Keratinocyte (primary cell): ENCODE data around the gene ELMO2. TPM values are rescaled to one million over a fixed set of nuclear protein-coding genes. Genes with fewer than 3 reads are reported as not detected.
A peak's percentile ranks its signal among the peaks of the same experiment; 100 is the strongest.

Experiments used
- DNase-seq: peaks from one replicate; pipeline ENCODE4 v3.0.0-alpha.2; 2011; ENCODE audit warnings: low read depth, missing footprints, low spot score
- FAIRE-seq: peaks from 2 replicates; lab custom pipeline; 2011; peaks lifted over from hg19 to GRCh38; lab: Jason Lieb, UNC
- H2AFZ ChIP-seq: 2 replicates; pipeline ENCODE4 v1.6.0; 2012; ENCODE audit warnings: low read length, control low read depth, inconsistent platforms; ENCODE audit not compliant: control insufficient read depth
- H3K27ac ChIP-seq: 2 replicates; pipeline ENCODE4 v1.5.1; 2011; ENCODE audit warnings: low read length; ENCODE audit not compliant: control insufficient read depth, insufficient read depth
- H3K27me3 ChIP-seq: 3 replicates; pipeline ENCODE4 v1.6.0; 2011; ENCODE audit warnings: low read length; ENCODE audit not compliant: control insufficient read depth, insufficient read depth; ENCODE audit errors: extremely low read depth
- H3K36me3 ChIP-seq, 2 experiments: 2 replicates in 1 of 2; 3 replicates in 1 of 2; pipeline ENCODE4 v1.5.1; 2011; ENCODE audit warnings: low read length in 2 of 2, mild to moderate bottlenecking in 1 of 2; ENCODE audit not compliant: control insufficient read depth in 2 of 2, insufficient read depth in 2 of 2; ENCODE audit errors: extremely low read depth in 1 of 2
- H3K4me1 ChIP-seq: 3 replicates; pipeline ENCODE4 v1.5.1; 2011; ENCODE audit warnings: low read length; ENCODE audit not compliant: control insufficient read depth, insufficient read depth; ENCODE audit errors: extremely low read depth
- H3K4me2 ChIP-seq: 3 replicates; pipeline ENCODE4 v1.6.0; 2011; ENCODE audit warnings: low read depth, low read length; ENCODE audit not compliant: control insufficient read depth, insufficient read depth; ENCODE audit errors: extremely low read depth
- H3K4me3 ChIP-seq, 3 experiments: fragments of 200-600 bp in 1 of 3; sonication (generic) in 1 of 3; 2 replicates in 2 of 3; 3 replicates in 1 of 3; pipeline ENCODE4 v1.5.1; 2011 to 2016; ENCODE audit warnings: low read length in 3 of 3, mild to moderate bottlenecking in 3 of 3, control low read depth in 2 of 3, inconsistent platforms in 1 of 3, low read depth in 1 of 3, mixed read lengths in 1 of 3, mixed run types in 1 of 3, moderate library complexity in 1 of 3; ENCODE audit not compliant: control insufficient read depth in 2 of 3, insufficient read depth in 2 of 3; ENCODE audit errors: extremely low read depth in 1 of 3
- H3K79me2 ChIP-seq: 2 replicates; pipeline ENCODE4 v1.6.0; 2012; ENCODE audit warnings: low read length; ENCODE audit not compliant: control insufficient read depth, insufficient read depth
- H3K9ac ChIP-seq: 3 replicates; pipeline ENCODE4 v1.6.0; 2011; ENCODE audit warnings: low read length; ENCODE audit not compliant: control insufficient read depth, insufficient read depth; ENCODE audit errors: extremely low read depth
- H3K9me1 ChIP-seq: 3 replicates; pipeline ENCODE4 v1.6.0; 2011; ENCODE audit warnings: low read length; ENCODE audit not compliant: control insufficient read depth, insufficient read depth; ENCODE audit errors: extremely low read depth
- H3K9me3 ChIP-seq: 2 replicates; pipeline ENCODE4 v1.5.1; 2012; ENCODE audit warnings: low read depth, low read length; ENCODE audit not compliant: control insufficient read depth
- H4K20me1 ChIP-seq: 3 replicates; pipeline ENCODE4 v1.6.0; 2011; ENCODE audit warnings: low read length; ENCODE audit not compliant: control insufficient read depth, insufficient read depth; ENCODE audit errors: extremely low read depth
- CTCF ChIP-seq, 3 experiments: IDR thresholded peaks in 1 of 3; conservative IDR thresholded peaks in 1 of 3; optimal IDR thresholded peaks in 1 of 3; 2 replicates in 2 of 3; 3 replicates in 1 of 3; pipeline versions ENCODE3 to v1.5.1; 2011; ENCODE audit warnings: low read length in 3 of 3, mild to moderate bottlenecking in 3 of 3, moderate library complexity in 2 of 3, control low read depth in 1 of 3, inconsistent platforms in 1 of 3; ENCODE audit not compliant: insufficient read depth in 2 of 3; ENCODE audit errors: extremely low read depth in 1 of 3
- EZH2 ChIP-seq: IDR thresholded peaks from one replicate; pipeline ENCODE4 v1.6.1; 2012; ENCODE audit warnings: inconsistent platforms, mild to moderate bottlenecking, low read length, moderate library complexity
- dilution Hi-C: fragments of 300-500 bp; cut with MboI; formaldehyde crosslinking; loops from one replicate; pipeline ENCODE4 v1.7.0; 2020; ENCODE audit warnings: low sequenced_read_pairs; ENCODE audit not compliant: extremely low pct_ligation_motif_present
- polyA plus RNA-seq, 5 experiments: library from polyadenylated mRNA; depleted of rRNA in 3 of 5; stranded (reverse) in 3 of 5; stranded (forward) in 1 of 5; unstranded in 1 of 5; fragments of >200 nt; gene quantifications; 1 replicate in 1 of 5; 2 replicates in 3 of 5; 3 replicates in 1 of 5; pipeline versions ENCODE4 v1.2.1 to v1.2.3, GENCODE V29; 2011 to 2012; ENCODE audit warnings: missing spikeins in 2 of 5, low read depth in 1 of 5, low replicate concordance in 1 of 5

Gene ELMO2
- polyA plus RNA-seq, 1 donor (not counting 4 experiments of a cell fraction or from before 2014, with no cell fraction given), result 28.5 TPM

GRCh38 chr20:46362921-46363867 is 43.2 kb downstream of the ELMO2 start:
- Histone ChIP-seq H3K4me3 (peak overlapping the region; percentile 81 to 98 (median 81)), H3K4me1 (peaks cover 8% of the 10 kb centered on the region), H2AFZ (no peak overlapping the region), H3K36me3 (peaks cover 14 to 21% of the 10 kb centered on the region in 2 experiments), H3K9ac (peak overlapping the region; percentile 98), H3K4me2 (peak overlapping the region; percentile 91), H3K27me3 (no peaks in the 10 kb centered on the region), H4K20me1 (no peaks in the 10 kb centered on the region), H3K9me3 (no peaks in the 10 kb centered on the region), H3K9me1 (no peaks in the 10 kb centered on the region), H3K79me2 (peaks cover 18% of the 10 kb centered on the region), H3K27ac (peak overlapping the region; percentile 95)
- dilution Hi-C loops, result no loop called here
- no peak for FAIRE-seq
- DNase-seq, result no peak
- TF ChIP-seq CTCF (optimal IDR thresholded peaks at IDR 0.05 in 1 of 3, IDR thresholded peaks at IDR 0.05 in 1 of 3, conservative IDR thresholded peaks at IDR 0.05 in 1 of 3; ENCODE audit: extremely low read depth in 1 of 3, insufficient read depth in 2 of 3, low read length in 3 of 3), result no peak

GRCh38 chr20:46361811-46362210 is 44.6 kb downstream of the ELMO2 start:
- Histone ChIP-seq H3K36me3 (peaks cover 11 to 17% of the 10 kb centered on the region in 2 experiments), H2AFZ (no peak overlapping the region), H3K9ac (no peak overlapping the region), H3K79me2 (peaks cover 18% of the 10 kb centered on the region), H3K4me2 (no peak overlapping the region), H3K4me1 (peaks cover 8% of the 10 kb centered on the region), H3K4me3 (no peak overlapping the region), H3K9me3 (no peaks in the 10 kb centered on the region), H4K20me1 (no peaks in the 10 kb centered on the region), H3K27me3 (no peaks in the 10 kb centered on the region), H3K9me1 (no peaks in the 10 kb centered on the region), H3K27ac (no peak overlapping the region)
- DNase-seq (no peak), FAIRE-seq (no peak)
- TF ChIP-seq EZH2 (no peak), CTCF (optimal IDR thresholded peaks at IDR 0.05 in 1 of 3, IDR thresholded peaks at IDR 0.05 in 1 of 3, conservative IDR thresholded peaks at IDR 0.05 in 1 of 3; ENCODE audit: extremely low read depth in 1 of 3, insufficient read depth in 2 of 3, low read length in 3 of 3) (no peak)
- dilution Hi-C loops, result no loop called here
